Measurements from ENCODE around the gene CD74. TPM values are rescaled to one million over a fixed set of nuclear protein-coding genes. Genes with fewer than 3 reads are reported as not detected.

CD74 gene
- total and polyA plus RNA-seq, 10 donors: 3,224 to 5,563 (median 4,727) TPM

- H3K27ac ChIP-seq: peak overlapping the region in 5 of 8 donors; percentile 67 to 98 (median 97)
- no peaks in the 10 kb centered on the region for H3K9me3 ChIP-seq
- WGBS, 5 donors: 61 to 84% (median 77%) methylated on average over 5 of the region's 5 CpGs
- peak in 2 of 3 donors; percentile 43 to 64 for TF ChIP-seq POLR2AphosphoS5 (IDR thresholded peaks at IDR 0.05)
- TF ChIP-seq, protein P1, sequence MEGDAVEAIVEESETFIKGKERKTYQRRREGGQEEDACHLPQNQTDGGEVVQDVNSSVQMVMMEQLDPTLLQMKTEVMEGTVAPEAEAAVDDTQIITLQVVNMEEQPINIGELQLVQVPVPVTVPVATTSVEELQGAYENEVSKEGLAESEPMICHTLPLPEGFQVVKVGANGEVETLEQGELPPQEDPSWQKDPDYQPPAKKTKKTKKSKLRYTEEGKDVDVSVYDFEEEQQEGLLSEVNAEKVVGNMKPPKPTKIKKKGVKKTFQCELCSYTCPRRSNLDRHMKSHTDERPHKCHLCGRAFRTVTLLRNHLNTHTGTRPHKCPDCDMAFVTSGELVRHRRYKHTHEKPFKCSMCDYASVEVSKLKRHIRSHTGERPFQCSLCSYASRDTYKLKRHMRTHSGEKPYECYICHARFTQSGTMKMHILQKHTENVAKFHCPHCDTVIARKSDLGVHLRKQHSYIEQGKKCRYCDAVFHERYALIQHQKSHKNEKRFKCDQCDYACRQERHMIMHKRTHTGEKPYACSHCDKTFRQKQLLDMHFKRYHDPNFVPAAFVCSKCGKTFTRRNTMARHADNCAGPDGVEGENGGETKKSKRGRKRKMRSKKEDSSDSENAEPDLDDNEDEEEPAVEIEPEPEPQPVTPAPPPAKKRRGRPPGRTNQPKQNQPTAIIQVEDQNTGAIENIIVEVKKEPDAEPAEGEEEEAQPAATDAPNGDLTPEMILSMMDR (IDR thresholded peaks at IDR 0.05 in 8 of 11, conservative IDR thresholded peaks at IDR 0.05 in 3 of 11): no peak
- intact Hi-C loops (cut with DNase I; ENCODE audit: low total_unique reads): no loop called here
- peaks cover 0 to 100% (median 97%) of the 10 kb centered on the region in 6 donors for H3K36me3 ChIP-seq
- H3K27me3 ChIP-seq (replicated peaks in 1 of 7): no peaks in the 10 kb centered on the region
- DNase-seq: no peak
- peak overlapping the region in 1 of 8 donors; percentile 4 for H3K4me3 ChIP-seq
- H3K4me1 ChIP-seq: peaks cover 22 to 90% (median 68%) of the 10 kb centered on the region in 6 donors
Observed at GRCh38 chr5:150404121-150404520, 8.6 kb downstream of the CD74 start.

DNA sequence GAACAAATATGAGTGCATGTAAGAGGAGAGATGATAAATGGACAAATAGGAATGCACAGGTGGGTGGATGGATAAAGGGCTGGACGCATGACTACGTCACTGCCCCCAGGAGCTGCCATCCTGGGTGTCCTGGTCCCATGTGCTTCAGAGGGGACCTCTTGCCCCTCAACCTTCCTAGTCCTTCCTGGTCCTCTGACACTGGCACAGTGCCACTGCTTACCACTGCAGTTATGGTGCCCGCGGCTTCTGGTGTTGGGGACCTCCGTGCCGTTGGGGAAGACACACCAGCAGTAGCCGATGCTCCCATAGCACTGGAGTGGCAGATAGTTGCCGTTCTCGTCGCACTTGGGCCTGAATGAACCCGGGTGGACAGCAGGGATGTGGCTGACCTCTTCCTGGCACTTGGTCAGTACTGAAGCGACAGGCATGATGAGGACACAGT lies 9.8 kb downstream of the CD74 start:
- Histone ChIP-seq H3K36me3 (peaks cover 0 to 100% (median 96%) of the 10 kb centered on the region in 6 donors), H3K27me3 (replicated peaks in 1 of 7) (no peaks in the 10 kb centered on the region), H3K27ac (peak overlapping the region in 5 of 8 donors; percentile 67 to 98 (median 97)), H3K4me1 (peaks cover 20 to 78% (median 56%) of the 10 kb centered on the region in 6 donors), H3K9me3 (no peaks in the 10 kb centered on the region), H3K4me3 (no peak overlapping the region)
- TF ChIP-seq, protein P1 (IDR thresholded peaks at IDR 0.05 in 8 of 11, conservative IDR thresholded peaks at IDR 0.05 in 3 of 11): no peak
- TF ChIP-seq POLR2AphosphoS5 (IDR thresholded peaks at IDR 0.05) (peak; percentile 68 to 74 (median 70)), POLR2A (IDR thresholded peaks at IDR 0.05) (no peak)
- no peak for DNase-seq
- intact Hi-C loops (cut with DNase I; ENCODE audit: low total_unique reads): no loop called here
- WGBS, 5 donors: 73 to 91% (median 84%) methylated on average over 11 to 12 of the region's 12 CpGs

- DNase-seq: no peak
- TF ChIP-seq, protein P1 (IDR thresholded peaks at IDR 0.05 in 8 of 11, conservative IDR thresholded peaks at IDR 0.05 in 3 of 11): no peak
- peak; percentile 54 to 74 (median 65) for TF ChIP-seq POLR2AphosphoS5 (IDR thresholded peaks at IDR 0.05)
- H3K36me3 ChIP-seq: peaks cover 0 to 100% (median 94%) of the 10 kb centered on the region in 6 donors
Observed at GRCh38 chr5:150402229-150402773, 10.4 kb downstream of the CD74 start.

GRCh38 chr5:150401376-150402228 lies 11.1 kb downstream of the CD74 start:
- Histone ChIP-seq H3K36me3 (peaks cover 0 to 100% (median 92%) of the 10 kb centered on the region in 6 donors), H3K27ac (peak overlapping the region in 5 of 8 donors; percentile 29 to 98 (median 67)), H3K4me1 (peaks cover 9 to 65% (median 43%) of the 10 kb centered on the region in 6 donors), H3K4me3 (no peak overlapping the region), H3K27me3 (replicated peaks in 1 of 7) (no peaks in the 10 kb centered on the region), H3K9me3 (no peaks in the 10 kb centered on the region)
- TF ChIP-seq POLR2AphosphoS5 (IDR thresholded peaks at IDR 0.05): peak in 2 of 3 donors; percentile 64 to 75
- TF ChIP-seq, protein P1 (IDR thresholded peaks at IDR 0.05 in 8 of 11, conservative IDR thresholded peaks at IDR 0.05 in 3 of 11): no peak
- 76 to 85% (median 80%) methylated on average over 11 of the region's 11 CpGs for WGBS, 5 donors
- intact Hi-C loops (cut with DNase I; ENCODE audit: low total_unique reads): no loop called here
- DNase-seq: no peak

More at GRCh38 chr5:150402229-150402773, 10.4 kb downstream of the CD74 start:
- Histone ChIP-seq H3K4me1 (peaks cover 14 to 72% (median 50%) of the 10 kb centered on the region in 6 donors), H3K27me3 (replicated peaks in 1 of 7) (no peaks in the 10 kb centered on the region), H3K9me3 (no peaks in the 10 kb centered on the region), H3K27ac (peak overlapping the region in 5 of 8 donors; percentile 22 to 98 (median 97)), H3K4me3 (no peak overlapping the region)
- intact Hi-C loops (cut with DNase I; ENCODE audit: low total_unique reads): no loop called here
- 76 to 86% (median 79%) methylated on average over 4 of the region's 4 CpGs for WGBS, 5 donors
